ENCODE results near the gene STIM2.

Gene STIM2

DNA sequence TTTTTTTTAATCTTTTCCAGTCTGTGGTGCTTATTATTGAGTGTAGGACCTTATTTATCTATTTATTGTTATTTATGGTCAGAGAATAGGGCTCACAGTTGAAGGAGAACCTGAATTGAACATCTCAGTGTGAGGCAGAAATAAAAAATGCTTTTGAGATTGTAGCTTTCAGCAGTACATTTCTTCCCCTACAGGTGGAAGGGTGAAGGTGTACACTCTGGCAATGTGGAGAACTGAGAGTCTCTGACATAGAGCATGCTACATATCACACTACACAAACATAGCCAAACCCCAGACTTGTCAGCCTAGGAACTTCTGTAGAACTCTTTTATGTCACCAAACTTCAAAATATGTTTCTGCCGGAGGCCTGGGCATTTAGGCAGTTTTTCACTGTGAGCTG lies 140.2 kb downstream of the STIM2 start:
- no peak overlapping the region for H3K9ac ChIP-seq (ENCODE audit: low read length)
- no peaks in the 10 kb centered on the region for H3K4me1 ChIP-seq (ENCODE audit: control insufficient read depth, insufficient read depth, low read length)
- H3K9me3 ChIP-seq (ENCODE audit: control insufficient read depth, low read length): no peaks in the 10 kb centered on the region
- H3K27me3 ChIP-seq (ENCODE audit: control insufficient read depth, insufficient read depth, low read length): no peaks in the 10 kb centered on the region
- H3K36me3 ChIP-seq (ENCODE audit: control insufficient read depth, insufficient read depth, low read length): no peaks in the 10 kb centered on the region
- no peak overlapping the region for H3K4me3 ChIP-seq (ENCODE audit: low read length)

DNA sequence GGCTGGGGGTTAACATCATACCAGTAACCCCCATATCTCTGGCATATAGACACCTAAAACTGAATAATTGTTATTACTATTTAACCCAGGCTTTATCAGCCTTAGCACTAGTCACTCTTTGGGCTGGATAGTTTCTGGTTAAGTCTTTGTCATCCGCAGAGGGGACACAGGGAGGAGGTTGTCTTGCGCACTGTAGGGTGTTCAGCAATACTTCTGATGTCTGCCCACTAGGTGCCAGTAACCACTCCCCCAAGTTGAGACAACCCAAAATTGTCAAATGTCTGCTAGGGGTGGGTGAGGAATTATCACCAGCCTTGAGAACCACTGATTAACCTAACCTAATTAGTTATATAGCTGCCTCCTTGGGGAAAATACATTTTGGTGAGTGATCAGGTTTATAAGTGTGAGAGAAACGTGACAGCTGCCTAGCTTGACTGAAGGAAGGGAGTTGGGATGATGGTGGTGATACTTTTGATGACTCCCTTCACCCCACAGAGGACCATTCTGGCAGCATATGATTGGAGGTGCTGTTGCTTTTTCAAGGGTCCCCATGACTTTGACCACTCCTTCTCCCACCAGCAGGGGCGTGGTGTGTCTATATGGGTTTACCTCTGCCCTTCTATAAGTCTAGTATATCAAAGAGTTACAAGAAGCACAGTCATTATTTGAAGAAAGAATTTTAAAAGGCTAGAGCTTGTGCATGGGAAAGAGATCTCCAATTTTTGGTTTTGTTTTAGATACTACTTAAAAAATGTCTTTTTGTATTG lies 140.9 kb downstream of the STIM2 start:
- H3K36me3 ChIP-seq (ENCODE audit: control insufficient read depth, insufficient read depth, low read length): no peaks in the 10 kb centered on the region
- no peaks in the 10 kb centered on the region for H3K27me3 ChIP-seq (ENCODE audit: control insufficient read depth, insufficient read depth, low read length)
- H3K4me1 ChIP-seq (ENCODE audit: control insufficient read depth, insufficient read depth, low read length): no peaks in the 10 kb centered on the region
- H3K9ac ChIP-seq (ENCODE audit: low read length): no peak overlapping the region
- no peaks in the 10 kb centered on the region for H3K9me3 ChIP-seq (ENCODE audit: control insufficient read depth, low read length)
- no peak overlapping the region for H3K4me3 ChIP-seq (ENCODE audit: low read length)

DNA sequence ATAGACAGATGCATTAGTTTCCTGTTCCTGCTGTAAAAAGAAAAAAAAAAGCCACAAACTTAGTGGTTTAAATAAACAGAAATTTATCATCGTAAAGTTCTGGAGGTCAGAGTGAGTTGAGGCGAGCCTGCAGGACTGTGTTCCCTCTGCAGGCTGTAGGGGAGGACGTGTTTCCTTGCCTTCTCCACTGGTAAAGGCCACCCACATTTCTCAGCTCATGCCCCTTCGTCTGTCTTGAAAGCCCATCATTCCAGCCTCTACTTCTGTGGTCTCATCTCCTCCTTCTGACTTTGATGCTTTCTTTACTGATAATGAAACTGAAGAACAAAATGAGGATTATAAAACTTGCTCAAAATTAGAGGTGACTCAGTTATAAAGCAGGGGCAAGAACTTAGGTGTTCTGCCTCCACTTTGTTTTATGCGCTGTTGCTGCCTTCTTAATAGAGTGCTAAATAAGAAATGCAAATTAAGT lies 143.0 kb downstream of the STIM2 start:
- H3K4me1 ChIP-seq (ENCODE audit: control insufficient read depth, insufficient read depth, low read length): no peaks in the 10 kb centered on the region
- no peaks in the 10 kb centered on the region for H3K36me3 ChIP-seq (ENCODE audit: control insufficient read depth, insufficient read depth, low read length)
- no peaks in the 10 kb centered on the region for H3K27me3 ChIP-seq (ENCODE audit: control insufficient read depth, insufficient read depth, low read length)
- no peak overlapping the region for H3K9ac ChIP-seq (ENCODE audit: low read length)
- H3K9me3 ChIP-seq (ENCODE audit: control insufficient read depth, low read length): no peaks in the 10 kb centered on the region
- no peak overlapping the region for H3K4me3 ChIP-seq (ENCODE audit: low read length)

DNA sequence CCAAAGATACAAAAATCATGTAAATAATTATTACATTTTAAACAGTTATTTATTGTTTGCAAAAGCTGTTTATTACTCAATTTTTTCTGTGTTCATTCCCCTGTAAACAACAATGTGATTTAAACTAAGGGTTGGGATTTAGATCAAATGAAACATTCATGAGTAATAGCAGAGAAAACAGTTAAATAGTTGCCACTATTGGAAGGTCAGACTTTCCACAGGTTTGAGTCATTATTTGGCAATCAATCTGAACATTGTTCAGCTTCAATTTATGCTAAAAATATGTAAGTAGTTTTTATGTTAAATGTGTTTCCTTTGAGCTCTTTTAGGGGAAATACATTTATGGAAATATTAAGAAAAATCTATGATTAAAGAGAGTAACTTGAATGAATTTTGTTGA lies 144.9 kb downstream of the STIM2 start:
- no peak overlapping the region for H3K4me3 ChIP-seq (ENCODE audit: low read length)
- H3K27me3 ChIP-seq (ENCODE audit: control insufficient read depth, insufficient read depth, low read length): no peaks in the 10 kb centered on the region
- no peaks in the 10 kb centered on the region for H3K4me1 ChIP-seq (ENCODE audit: control insufficient read depth, insufficient read depth, low read length)
- no peaks in the 10 kb centered on the region for H3K36me3 ChIP-seq (ENCODE audit: control insufficient read depth, insufficient read depth, low read length)
- H3K9me3 ChIP-seq (ENCODE audit: control insufficient read depth, low read length): no peaks in the 10 kb centered on the region
- H3K9ac ChIP-seq (ENCODE audit: low read length): no peak overlapping the region

DNA sequence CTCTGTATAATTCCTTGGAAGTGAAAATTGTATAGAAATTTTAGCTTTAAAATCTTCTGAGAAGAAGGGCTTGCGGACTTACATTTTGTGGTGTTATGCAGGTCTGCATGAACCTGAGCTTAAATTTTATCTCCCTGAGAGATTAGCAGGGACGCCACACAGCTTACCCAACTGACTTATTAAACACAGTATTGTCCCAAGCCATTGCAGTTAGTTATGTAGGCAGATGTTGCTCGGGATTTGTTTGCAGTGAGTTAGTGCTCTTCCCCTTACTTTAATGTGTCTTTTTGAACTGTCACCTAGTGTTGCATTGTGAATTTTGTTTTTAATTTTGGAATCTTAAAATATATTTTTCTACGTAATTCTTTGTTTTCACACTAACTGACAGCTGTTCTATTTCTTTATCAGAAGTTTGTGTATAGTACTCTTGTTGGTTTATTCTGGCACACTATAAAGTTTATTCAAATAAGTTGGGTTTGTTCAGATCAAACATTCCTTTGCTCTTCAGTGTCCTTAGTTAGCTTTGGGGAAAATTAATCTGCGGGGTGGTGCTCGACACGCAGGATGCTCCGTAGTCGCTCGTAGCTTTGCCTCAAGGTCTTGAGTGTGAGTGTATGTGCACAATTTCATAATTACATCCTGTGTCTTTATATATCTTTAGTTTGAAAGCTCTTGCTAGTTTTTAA lies 145.4 kb downstream of the STIM2 start:
- Histone ChIP-seq H3K27me3 (ENCODE audit: control insufficient read depth, insufficient read depth, low read length) (no peaks in the 10 kb centered on the region), H3K36me3 (ENCODE audit: control insufficient read depth, insufficient read depth, low read length) (no peaks in the 10 kb centered on the region), H3K9me3 (ENCODE audit: control insufficient read depth, low read length) (no peaks in the 10 kb centered on the region), H3K4me1 (ENCODE audit: control insufficient read depth, insufficient read depth, low read length) (no peaks in the 10 kb centered on the region), H3K4me3 (ENCODE audit: low read length) (no peak overlapping the region), H3K9ac (ENCODE audit: low read length) (no peak overlapping the region)

DNA sequence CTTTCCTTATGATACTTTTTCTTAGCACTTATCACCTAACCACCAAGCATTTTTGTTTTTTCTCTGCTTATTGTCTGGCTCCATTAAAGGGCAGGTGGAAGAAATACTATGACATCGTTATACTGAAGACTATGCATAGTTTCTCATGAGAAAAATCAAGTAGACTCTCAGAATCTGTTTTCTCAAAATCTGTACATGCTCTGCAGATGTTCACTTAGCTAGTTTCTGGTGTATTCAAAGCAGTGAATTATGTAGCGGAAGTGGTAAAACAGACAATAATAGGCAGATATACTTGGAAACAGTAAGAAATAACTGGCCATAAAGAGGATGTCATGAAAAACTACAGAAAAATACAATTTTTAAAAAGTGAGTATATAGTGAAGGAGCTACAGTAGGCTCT lies 146.0 kb downstream of the STIM2 start:
- H3K9ac ChIP-seq (ENCODE audit: low read length): no peak overlapping the region
- no peaks in the 10 kb centered on the region for H3K36me3 ChIP-seq (ENCODE audit: control insufficient read depth, insufficient read depth, low read length)
- H3K9me3 ChIP-seq (ENCODE audit: control insufficient read depth, low read length): no peaks in the 10 kb centered on the region
- no peaks in the 10 kb centered on the region for H3K4me1 ChIP-seq (ENCODE audit: control insufficient read depth, insufficient read depth, low read length)
- no peak overlapping the region for H3K4me3 ChIP-seq (ENCODE audit: low read length)
- H3K27me3 ChIP-seq (ENCODE audit: control insufficient read depth, insufficient read depth, low read length): no peaks in the 10 kb centered on the region

DNA sequence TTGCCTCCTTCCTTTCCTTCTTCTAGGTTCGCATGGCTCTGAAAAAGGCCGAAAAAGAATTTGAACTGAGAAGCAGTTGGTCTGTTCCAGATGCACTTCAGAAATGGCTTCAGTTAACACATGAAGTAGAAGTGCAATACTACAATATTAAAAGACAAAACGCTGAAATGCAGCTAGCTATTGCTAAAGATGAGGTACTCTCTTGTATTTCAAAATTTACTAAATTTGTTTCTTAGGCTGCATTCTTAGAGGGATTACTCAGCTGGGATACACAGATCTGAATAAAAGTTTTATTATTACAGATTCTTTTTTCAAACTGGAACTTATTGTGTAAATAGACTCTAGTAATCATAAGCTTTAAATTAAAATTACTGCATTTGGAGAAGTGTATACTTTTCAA lies 146.9 kb downstream of the STIM2 start:
- Histone ChIP-seq H3K27me3 (ENCODE audit: control insufficient read depth, insufficient read depth, low read length) (no peaks in the 10 kb centered on the region), H3K36me3 (ENCODE audit: control insufficient read depth, insufficient read depth, low read length) (no peaks in the 10 kb centered on the region), H3K4me3 (ENCODE audit: low read length) (no peak overlapping the region), H3K9me3 (ENCODE audit: control insufficient read depth, low read length) (no peaks in the 10 kb centered on the region), H3K4me1 (ENCODE audit: control insufficient read depth, insufficient read depth, low read length) (no peaks in the 10 kb centered on the region), H3K9ac (ENCODE audit: low read length) (no peak overlapping the region)

DNA sequence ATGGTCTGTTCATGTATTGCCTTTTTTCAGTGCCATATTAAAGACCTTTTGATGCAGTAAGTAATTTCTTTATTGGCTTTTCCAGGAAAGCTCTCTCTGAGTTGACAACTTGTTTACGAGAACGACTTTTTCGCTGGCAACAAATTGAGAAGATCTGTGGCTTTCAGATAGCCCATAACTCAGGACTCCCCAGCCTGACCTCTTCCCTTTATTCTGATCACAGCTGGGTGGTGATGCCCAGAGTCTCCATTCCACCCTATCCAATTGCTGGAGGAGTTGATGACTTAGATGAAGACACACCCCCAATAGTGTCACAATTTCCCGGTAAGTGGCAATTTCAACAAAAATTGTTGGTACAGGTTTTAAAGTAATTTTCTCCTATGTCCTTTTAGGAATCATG lies 148.0 kb downstream of the STIM2 start:
- H3K4me1 ChIP-seq (ENCODE audit: control insufficient read depth, insufficient read depth, low read length): no peaks in the 10 kb centered on the region
- no peaks in the 10 kb centered on the region for H3K9me3 ChIP-seq (ENCODE audit: control insufficient read depth, low read length)
- H3K9ac ChIP-seq (ENCODE audit: low read length): no peak overlapping the region
- no peaks in the 10 kb centered on the region for H3K27me3 ChIP-seq (ENCODE audit: control insufficient read depth, insufficient read depth, low read length)
- no peaks in the 10 kb centered on the region for H3K36me3 ChIP-seq (ENCODE audit: control insufficient read depth, insufficient read depth, low read length)
- H3K4me3 ChIP-seq (ENCODE audit: low read length): no peak overlapping the region

DNA sequence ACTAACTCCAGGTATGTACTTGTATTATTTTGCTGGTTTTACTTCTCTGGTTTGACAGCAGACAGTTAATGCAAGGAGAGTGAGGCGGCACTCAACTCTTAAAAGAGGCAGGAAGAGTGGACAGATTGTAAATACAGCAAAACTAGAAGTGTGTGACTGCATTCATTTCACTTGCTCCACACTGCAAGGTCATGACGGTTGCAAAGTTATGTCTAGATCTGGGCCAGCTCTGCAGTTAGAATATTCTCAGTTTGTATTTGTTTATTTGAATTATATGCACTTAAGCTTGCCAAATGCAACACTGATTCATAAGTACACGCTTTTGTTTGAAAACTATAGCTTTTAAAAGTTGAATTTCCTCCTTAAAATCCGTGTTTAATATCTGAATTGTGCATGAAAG lies 148.9 kb downstream of the STIM2 start:
- Histone ChIP-seq H3K27me3 (ENCODE audit: control insufficient read depth, insufficient read depth, low read length) (no peaks in the 10 kb centered on the region), H3K9ac (ENCODE audit: low read length) (no peak overlapping the region), H3K36me3 (ENCODE audit: control insufficient read depth, insufficient read depth, low read length) (no peaks in the 10 kb centered on the region), H3K4me1 (ENCODE audit: control insufficient read depth, insufficient read depth, low read length) (no peaks in the 10 kb centered on the region), H3K9me3 (ENCODE audit: control insufficient read depth, low read length) (no peaks in the 10 kb centered on the region), H3K4me3 (ENCODE audit: low read length) (no peak overlapping the region)

DNA sequence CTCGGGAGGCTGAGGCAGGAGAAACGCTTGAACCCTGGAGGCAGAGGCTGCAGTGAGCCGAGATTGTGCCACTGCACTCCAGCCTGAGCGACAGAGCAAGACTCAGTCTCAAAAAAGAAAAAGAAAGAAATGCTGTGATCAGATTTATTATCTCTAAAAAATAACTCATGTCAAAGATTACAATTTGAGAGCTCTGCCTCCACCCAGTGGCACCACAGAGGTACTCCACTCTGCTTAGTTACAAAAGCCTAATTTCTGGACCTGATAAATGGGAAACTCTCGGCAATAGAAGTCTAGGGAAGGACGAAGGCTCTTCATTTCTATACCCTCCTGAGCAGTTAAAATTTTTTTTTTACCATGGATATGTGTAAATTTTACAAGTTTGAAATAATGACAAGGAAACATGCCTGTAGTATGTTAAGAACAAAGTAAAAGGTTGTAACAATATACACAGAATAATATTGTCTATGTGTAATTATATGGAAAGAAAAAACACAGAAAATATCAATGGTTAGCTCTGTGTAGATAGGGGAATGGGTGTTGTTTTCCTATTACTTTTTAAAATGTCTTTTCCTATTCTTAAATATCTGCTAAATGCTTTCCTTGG lies 149.8 kb downstream of the STIM2 start:
- Histone ChIP-seq H3K4me3 (ENCODE audit: low read length) (no peak overlapping the region), H3K4me1 (ENCODE audit: control insufficient read depth, insufficient read depth, low read length) (no peaks in the 10 kb centered on the region), H3K9me3 (ENCODE audit: control insufficient read depth, low read length) (no peaks in the 10 kb centered on the region), H3K27me3 (ENCODE audit: control insufficient read depth, insufficient read depth, low read length) (no peaks in the 10 kb centered on the region), H3K36me3 (ENCODE audit: control insufficient read depth, insufficient read depth, low read length) (no peaks in the 10 kb centered on the region), H3K9ac (ENCODE audit: low read length) (no peak overlapping the region)

DNA sequence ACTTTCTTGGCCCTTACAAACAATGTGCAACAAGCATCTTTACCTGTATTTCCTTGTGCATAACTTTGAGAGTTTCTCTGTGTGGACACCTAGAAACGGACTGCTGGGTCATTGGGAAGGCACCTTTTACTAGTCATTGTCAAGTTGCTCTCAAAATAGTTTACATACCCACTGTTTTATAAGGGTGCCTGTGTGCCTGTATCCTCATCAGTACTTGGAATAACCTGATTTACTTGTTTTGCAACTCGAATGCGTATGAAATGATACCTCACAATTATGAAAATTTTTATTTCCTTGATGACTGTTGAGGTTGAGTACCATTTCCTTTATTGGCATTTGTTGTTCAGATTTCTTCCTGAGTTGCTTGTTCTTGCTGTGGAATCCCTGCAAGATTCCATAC lies 150.8 kb downstream of the STIM2 start:
- Histone ChIP-seq H3K36me3 (ENCODE audit: control insufficient read depth, insufficient read depth, low read length) (no peaks in the 10 kb centered on the region), H3K9ac (ENCODE audit: low read length) (no peak overlapping the region), H3K4me3 (ENCODE audit: low read length) (no peak overlapping the region), H3K9me3 (ENCODE audit: control insufficient read depth, low read length) (no peaks in the 10 kb centered on the region), H3K4me1 (ENCODE audit: control insufficient read depth, insufficient read depth, low read length) (no peaks in the 10 kb centered on the region), H3K27me3 (ENCODE audit: control insufficient read depth, insufficient read depth, low read length) (no peaks in the 10 kb centered on the region)

DNA sequence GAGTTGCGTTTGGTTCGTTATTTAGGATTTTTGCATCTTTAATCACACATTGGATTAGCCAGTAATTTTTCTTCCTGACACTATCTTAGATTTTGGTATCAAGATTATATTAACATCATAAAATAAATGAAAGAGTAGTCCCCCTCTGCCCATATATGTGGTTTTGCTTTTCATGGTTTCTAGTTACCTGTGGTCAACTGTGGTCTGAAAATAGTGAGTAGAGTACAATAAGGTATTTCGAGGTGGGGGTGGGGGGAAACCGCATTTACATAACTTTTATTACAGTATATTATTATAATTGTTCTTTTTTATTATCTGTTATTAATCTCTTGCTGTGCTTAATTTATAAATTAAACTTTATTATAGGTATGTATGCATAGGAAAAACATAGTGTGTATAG lies 152.4 kb downstream of the STIM2 start:
- no peaks in the 10 kb centered on the region for H3K4me1 ChIP-seq (ENCODE audit: control insufficient read depth, insufficient read depth, low read length)
- H3K36me3 ChIP-seq (ENCODE audit: control insufficient read depth, insufficient read depth, low read length): no peaks in the 10 kb centered on the region
- no peaks in the 10 kb centered on the region for H3K27me3 ChIP-seq (ENCODE audit: control insufficient read depth, insufficient read depth, low read length)
- no peak overlapping the region for H3K9ac ChIP-seq (ENCODE audit: low read length)
- no peak overlapping the region for H3K4me3 ChIP-seq (ENCODE audit: low read length)
- H3K9me3 ChIP-seq (ENCODE audit: control insufficient read depth, low read length): no peaks in the 10 kb centered on the region
